WTC11 (cell line): Measurements from ENCODE around the gene CDK9. TPM values are rescaled to one million over a fixed set of nuclear protein-coding genes. Genes with fewer than 3 reads are reported as not detected.

Experiments
- ATAC-seq: fragments of 200-7000 bp; cut with Tn5 transposase; 2 replicates; pipeline ENCODE4 v1.10.0; 2021; ENCODE audit warnings: mild to moderate bottlenecking, moderate library complexity
- CTCF ChIA-PET: fragments of 300-600 bp; sonication (Branson Sonifier 250); formaldehyde crosslinking; loops from one replicate; lab custom pipeline; 2021; ENCODE audit warnings: antibody characterized with exemption; lab: Charles Lee
- POLR2A ChIA-PET: fragments of 350-600 bp; sonication (Branson Sonifier 250); formaldehyde crosslinking; loops from one replicate; lab custom pipeline; 2021; ENCODE audit warnings: antibody characterized with exemption; lab: Charles Lee
- DNase-seq: peaks from one replicate; pipeline ENCODE4 v3.0.0; 2021; ENCODE audit warnings: low spot score
- H3K27ac Mint-ChIP-seq: 2 replicates; pipeline ENCODE4 v1.8.0; 2021; ENCODE audit warnings: mixed read lengths
- H3K27me3 Mint-ChIP-seq: 2 replicates; pipeline ENCODE4 v1.8.0; 2021; ENCODE audit warnings: low read depth, mild to moderate bottlenecking, moderate library complexity, mixed read lengths
- H3K36me3 Mint-ChIP-seq: 2 replicates; pipeline ENCODE4 v1.8.0; 2021; ENCODE audit warnings: mixed read lengths
- H3K4me1 Mint-ChIP-seq: 2 replicates; pipeline ENCODE4 v1.8.0; 2022; ENCODE audit warnings: mixed read lengths
- H3K4me3 Mint-ChIP-seq: 2 replicates; pipeline ENCODE4 v1.8.0; 2021; ENCODE audit warnings: mild to moderate bottlenecking, moderate library complexity, mixed read lengths
- H3K9me3 Mint-ChIP-seq: 2 replicates; pipeline ENCODE4 v1.8.0; 2021; ENCODE audit warnings: mixed read lengths
- CREM ChIP-seq: sonication (generic); formaldehyde crosslinking; IDR thresholded peaks from 2 replicates; pipeline ENCODE4 v1.8.1; 2022; ENCODE audit warnings: mild to moderate bottlenecking, missing genetic modification reagents, moderate library complexity
- ELF4 ChIP-seq: sonication (generic); formaldehyde crosslinking; IDR thresholded peaks from 2 replicates; pipeline ENCODE4 v1.8.1; 2022; ENCODE audit warnings: low read depth, mild to moderate bottlenecking, moderate library complexity, missing genetic modification reagents
- ESRRA ChIP-seq: sonication (generic); formaldehyde crosslinking; IDR thresholded peaks from 2 replicates; pipeline ENCODE4 v1.8.1; 2022; ENCODE audit warnings: mild to moderate bottlenecking, missing genetic modification reagents, borderline replicate concordance
- ETV6 ChIP-seq: sonication (generic); formaldehyde crosslinking; IDR thresholded peaks from 2 replicates; pipeline ENCODE4 v1.8.1; 2022; ENCODE audit warnings: mild to moderate bottlenecking, missing genetic modification reagents
- FOXJ3 ChIP-seq: sonication (generic); formaldehyde crosslinking; IDR thresholded peaks from 2 replicates; pipeline ENCODE4 v1.9.0; 2021; ENCODE audit warnings: missing genetic modification reagents, mild to moderate bottlenecking, borderline replicate concordance
- FOXP1 ChIP-seq: sonication (generic); formaldehyde crosslinking; IDR thresholded peaks from 2 replicates; pipeline ENCODE4 v1.8.0; 2022; ENCODE audit warnings: missing genetic modification reagents, mild to moderate bottlenecking, moderate library complexity, borderline replicate concordance
- JAZF1 ChIP-seq: fragments of 250-450 bp; sonication (Bioruptor Pico); IDR thresholded peaks from 2 replicates; pipeline ENCODE4 v1.9.0; 2021; ENCODE audit warnings: moderate library complexity, mild to moderate bottlenecking, inconsistent platforms
- NFATC4 ChIP-seq: fragments of 250-450 bp; sonication (Bioruptor Pico); IDR thresholded peaks from 2 replicates; pipeline ENCODE4 v1.9.0; 2021; ENCODE audit warnings: mild to moderate bottlenecking
- OVOL2 ChIP-seq: fragments of 250-450 bp; sonication (Bioruptor Pico); IDR thresholded peaks from 2 replicates; pipeline ENCODE4 v1.9.0; 2021; ENCODE audit warnings: mild to moderate bottlenecking, borderline replicate concordance
- SOX15 ChIP-seq: fragments of 250-450 bp; sonication (Bioruptor Pico); IDR thresholded peaks from 2 replicates; pipeline ENCODE4 v1.9.0; 2021; ENCODE audit warnings: mild to moderate bottlenecking
- TCF7 ChIP-seq: sonication (generic); formaldehyde crosslinking; IDR thresholded peaks from 2 replicates; pipeline ENCODE4 v1.8.0; 2022; ENCODE audit warnings: mild to moderate bottlenecking, low read depth, missing genetic modification reagents, moderate library complexity
- ZNF219 ChIP-seq: sonication (generic); formaldehyde crosslinking; IDR thresholded peaks from 2 replicates; pipeline ENCODE4 v1.8.0; 2023; ENCODE audit warnings: missing genetic modification reagents, mild to moderate bottlenecking, borderline replicate concordance
- ZNF232 ChIP-seq: sonication (generic); formaldehyde crosslinking; IDR thresholded peaks from 2 replicates; pipeline ENCODE4 v1.8.0; 2022; ENCODE audit warnings: mild to moderate bottlenecking, missing genetic modification reagents
- total RNA-seq: library from RNA; stranded (reverse); gene quantifications from 3 replicates; pipeline ENCODE4 v1.2.3, GENCODE V29; 2021
- TF ChIP-seq, protein P1 (sequence below): sonication (generic); formaldehyde crosslinking; IDR thresholded peaks from 2 replicates; pipeline ENCODE4 v1.8.0; 2022; ENCODE audit warnings: missing genetic modification reagents
- TF ChIP-seq, protein P2 (sequence below): fragments of 250-450 bp; sonication (Bioruptor Pico); IDR thresholded peaks from 2 replicates; pipeline ENCODE4 v1.9.0; 2021; ENCODE audit warnings: mild to moderate bottlenecking, borderline replicate concordance
- TF ChIP-seq, protein P3 (sequence below): sonication (generic); formaldehyde crosslinking; IDR thresholded peaks from 2 replicates; pipeline ENCODE4 v1.8.0; 2022; ENCODE audit warnings: mild to moderate bottlenecking, missing genetic modification reagents
- TF ChIP-seq, protein P4 (sequence below): sonication (generic); formaldehyde crosslinking; IDR thresholded peaks from 2 replicates; pipeline ENCODE4 v1.8.1; 2023; ENCODE audit warnings: mild to moderate bottlenecking, moderate library complexity, missing genetic modification reagents
- TF ChIP-seq, protein P5 (sequence below): sonication (generic); formaldehyde crosslinking; IDR thresholded peaks from 2 replicates; pipeline ENCODE4 v1.8.1; 2022; ENCODE audit warnings: low read depth, missing genetic modification reagents, borderline replicate concordance
- TF ChIP-seq, protein P6 (sequence below): sonication (generic); formaldehyde crosslinking; IDR thresholded peaks from 2 replicates; pipeline ENCODE4 v1.8.1; 2022; ENCODE audit warnings: missing genetic modification reagents, borderline replicate concordance
- TF ChIP-seq, protein P7 (sequence below): fragments of 250-450 bp; sonication (Bioruptor Pico); conservative IDR thresholded peaks from 2 replicates; pipeline ENCODE4 v1.9.0; 2021; ENCODE audit warnings: mild to moderate bottlenecking

The CDK9 gene
- total RNA-seq, 1 experiment from 2014 or later, result 111 TPM

DNA sequence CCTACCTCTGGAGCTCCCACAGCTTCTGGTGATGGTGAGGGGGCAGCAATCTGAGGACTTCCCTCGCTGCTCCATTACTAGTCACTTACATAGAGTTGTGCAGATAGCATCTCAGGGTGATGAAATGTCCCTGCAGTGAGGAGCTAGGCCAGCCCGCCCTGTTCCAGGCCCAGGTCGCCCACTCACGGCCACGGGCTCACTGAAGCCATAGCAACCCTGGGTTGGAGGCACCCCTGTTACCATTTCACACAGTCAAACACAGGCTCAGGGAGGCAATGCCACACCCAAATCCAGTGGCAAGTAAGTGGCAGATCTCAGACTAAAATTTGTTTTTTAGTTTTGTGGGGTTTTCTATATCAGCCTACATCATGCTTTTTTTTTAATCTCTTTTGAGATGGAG lies 27.0 kb upstream of the CDK9 start:
- Mint-ChIP-seq H3K27ac (0 out of 2 replicates have a peak overlapping the region, but pooled peaks have one; percentile 14), H3K4me3 (no peak overlapping the region), H3K36me3 (no peaks in the 10 kb centered on the region), H3K27me3 (peaks cover 30% of the 10 kb centered on the region), H3K4me1 (peaks cover 29% of the 10 kb centered on the region), H3K9me3 (no peaks in the 10 kb centered on the region)
- ChIA-PET CTCF (interaction anchor here (0.6 to 1.7 kb wide), 4 partner anchors 24 to 111 kb away, joined by 3 to 7 read pairs (median 4); partner anchors contain the start of gene TOR2A), POLR2A (interaction anchor here (2.4 kb wide), 1 partner anchor 12 kb away, joined by 5 read pairs; no protein-coding TSS in a partner anchor)
- ATAC-seq (no peak), DNase-seq (no peak)
- TF ChIP-seq FOXJ3, result no peak
- TF ChIP-seq ESRRA (CRISPR knock-in tag), result no peak
- no peak for TF ChIP-seq CREM (CRISPR knock-in tag)
- TF ChIP-seq, protein P1, sequence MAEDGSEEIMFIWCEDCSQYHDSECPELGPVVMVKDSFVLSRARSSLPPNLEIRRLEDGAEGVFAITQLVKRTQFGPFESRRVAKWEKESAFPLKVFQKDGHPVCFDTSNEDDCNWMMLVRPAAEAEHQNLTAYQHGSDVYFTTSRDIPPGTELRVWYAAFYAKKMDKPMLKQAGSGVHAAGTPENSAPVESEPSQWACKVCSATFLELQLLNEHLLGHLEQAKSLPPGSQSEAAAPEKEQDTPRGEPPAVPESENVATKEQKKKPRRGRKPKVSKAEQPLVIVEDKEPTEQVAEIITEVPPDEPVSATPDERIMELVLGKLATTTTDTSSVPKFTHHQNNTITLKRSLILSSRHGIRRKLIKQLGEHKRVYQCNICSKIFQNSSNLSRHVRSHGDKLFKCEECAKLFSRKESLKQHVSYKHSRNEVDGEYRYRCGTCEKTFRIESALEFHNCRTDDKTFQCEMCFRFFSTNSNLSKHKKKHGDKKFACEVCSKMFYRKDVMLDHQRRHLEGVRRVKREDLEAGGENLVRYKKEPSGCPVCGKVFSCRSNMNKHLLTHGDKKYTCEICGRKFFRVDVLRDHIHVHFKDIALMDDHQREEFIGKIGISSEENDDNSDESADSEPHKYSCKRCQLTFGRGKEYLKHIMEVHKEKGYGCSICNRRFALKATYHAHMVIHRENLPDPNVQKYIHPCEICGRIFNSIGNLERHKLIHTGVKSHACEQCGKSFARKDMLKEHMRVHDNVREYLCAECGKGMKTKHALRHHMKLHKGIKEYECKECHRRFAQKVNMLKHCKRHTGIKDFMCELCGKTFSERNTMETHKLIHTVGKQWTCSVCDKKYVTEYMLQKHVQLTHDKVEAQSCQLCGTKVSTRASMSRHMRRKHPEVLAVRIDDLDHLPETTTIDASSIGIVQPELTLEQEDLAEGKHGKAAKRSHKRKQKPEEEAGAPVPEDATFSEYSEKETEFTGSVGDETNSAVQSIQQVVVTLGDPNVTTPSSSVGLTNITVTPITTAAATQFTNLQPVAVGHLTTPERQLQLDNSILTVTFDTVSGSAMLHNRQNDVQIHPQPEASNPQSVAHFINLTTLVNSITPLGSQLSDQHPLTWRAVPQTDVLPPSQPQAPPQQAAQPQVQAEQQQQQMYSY (CRISPR knock-in tag), result no peak
- no peak for TF ChIP-seq TCF7 (CRISPR knock-in tag)
- TF ChIP-seq, protein P2, sequence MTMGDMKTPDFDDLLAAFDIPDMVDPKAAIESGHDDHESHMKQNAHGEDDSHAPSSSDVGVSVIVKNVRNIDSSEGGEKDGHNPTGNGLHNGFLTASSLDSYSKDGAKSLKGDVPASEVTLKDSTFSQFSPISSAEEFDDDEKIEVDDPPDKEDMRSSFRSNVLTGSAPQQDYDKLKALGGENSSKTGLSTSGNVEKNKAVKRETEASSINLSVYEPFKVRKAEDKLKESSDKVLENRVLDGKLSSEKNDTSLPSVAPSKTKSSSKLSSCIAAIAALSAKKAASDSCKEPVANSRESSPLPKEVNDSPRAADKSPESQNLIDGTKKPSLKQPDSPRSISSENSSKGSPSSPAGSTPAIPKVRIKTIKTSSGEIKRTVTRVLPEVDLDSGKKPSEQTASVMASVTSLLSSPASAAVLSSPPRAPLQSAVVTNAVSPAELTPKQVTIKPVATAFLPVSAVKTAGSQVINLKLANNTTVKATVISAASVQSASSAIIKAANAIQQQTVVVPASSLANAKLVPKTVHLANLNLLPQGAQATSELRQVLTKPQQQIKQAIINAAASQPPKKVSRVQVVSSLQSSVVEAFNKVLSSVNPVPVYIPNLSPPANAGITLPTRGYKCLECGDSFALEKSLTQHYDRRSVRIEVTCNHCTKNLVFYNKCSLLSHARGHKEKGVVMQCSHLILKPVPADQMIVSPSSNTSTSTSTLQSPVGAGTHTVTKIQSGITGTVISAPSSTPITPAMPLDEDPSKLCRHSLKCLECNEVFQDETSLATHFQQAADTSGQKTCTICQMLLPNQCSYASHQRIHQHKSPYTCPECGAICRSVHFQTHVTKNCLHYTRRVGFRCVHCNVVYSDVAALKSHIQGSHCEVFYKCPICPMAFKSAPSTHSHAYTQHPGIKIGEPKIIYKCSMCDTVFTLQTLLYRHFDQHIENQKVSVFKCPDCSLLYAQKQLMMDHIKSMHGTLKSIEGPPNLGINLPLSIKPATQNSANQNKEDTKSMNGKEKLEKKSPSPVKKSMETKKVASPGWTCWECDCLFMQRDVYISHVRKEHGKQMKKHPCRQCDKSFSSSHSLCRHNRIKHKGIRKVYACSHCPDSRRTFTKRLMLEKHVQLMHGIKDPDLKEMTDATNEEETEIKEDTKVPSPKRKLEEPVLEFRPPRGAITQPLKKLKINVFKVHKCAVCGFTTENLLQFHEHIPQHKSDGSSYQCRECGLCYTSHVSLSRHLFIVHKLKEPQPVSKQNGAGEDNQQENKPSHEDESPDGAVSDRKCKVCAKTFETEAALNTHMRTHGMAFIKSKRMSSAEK (CRISPR knock-in tag), result no peak
- TF ChIP-seq, protein P3, sequence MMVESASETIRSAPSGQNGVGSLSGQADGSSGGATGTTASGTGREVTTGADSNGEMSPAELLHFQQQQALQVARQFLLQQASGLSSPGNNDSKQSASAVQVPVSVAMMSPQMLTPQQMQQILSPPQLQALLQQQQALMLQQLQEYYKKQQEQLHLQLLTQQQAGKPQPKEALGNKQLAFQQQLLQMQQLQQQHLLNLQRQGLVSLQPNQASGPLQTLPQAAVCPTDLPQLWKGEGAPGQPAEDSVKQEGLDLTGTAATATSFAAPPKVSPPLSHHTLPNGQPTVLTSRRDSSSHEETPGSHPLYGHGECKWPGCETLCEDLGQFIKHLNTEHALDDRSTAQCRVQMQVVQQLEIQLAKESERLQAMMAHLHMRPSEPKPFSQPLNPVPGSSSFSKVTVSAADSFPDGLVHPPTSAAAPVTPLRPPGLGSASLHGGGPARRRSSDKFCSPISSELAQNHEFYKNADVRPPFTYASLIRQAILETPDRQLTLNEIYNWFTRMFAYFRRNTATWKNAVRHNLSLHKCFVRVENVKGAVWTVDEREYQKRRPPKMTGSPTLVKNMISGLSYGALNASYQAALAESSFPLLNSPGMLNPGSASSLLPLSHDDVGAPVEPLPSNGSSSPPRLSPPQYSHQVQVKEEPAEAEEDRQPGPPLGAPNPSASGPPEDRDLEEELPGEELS (CRISPR knock-in tag), result no peak
- TF ChIP-seq ZNF232 (CRISPR knock-in tag), result no peak
- TF ChIP-seq ELF4 (CRISPR knock-in tag), result no peak
- TF ChIP-seq, protein P4, sequence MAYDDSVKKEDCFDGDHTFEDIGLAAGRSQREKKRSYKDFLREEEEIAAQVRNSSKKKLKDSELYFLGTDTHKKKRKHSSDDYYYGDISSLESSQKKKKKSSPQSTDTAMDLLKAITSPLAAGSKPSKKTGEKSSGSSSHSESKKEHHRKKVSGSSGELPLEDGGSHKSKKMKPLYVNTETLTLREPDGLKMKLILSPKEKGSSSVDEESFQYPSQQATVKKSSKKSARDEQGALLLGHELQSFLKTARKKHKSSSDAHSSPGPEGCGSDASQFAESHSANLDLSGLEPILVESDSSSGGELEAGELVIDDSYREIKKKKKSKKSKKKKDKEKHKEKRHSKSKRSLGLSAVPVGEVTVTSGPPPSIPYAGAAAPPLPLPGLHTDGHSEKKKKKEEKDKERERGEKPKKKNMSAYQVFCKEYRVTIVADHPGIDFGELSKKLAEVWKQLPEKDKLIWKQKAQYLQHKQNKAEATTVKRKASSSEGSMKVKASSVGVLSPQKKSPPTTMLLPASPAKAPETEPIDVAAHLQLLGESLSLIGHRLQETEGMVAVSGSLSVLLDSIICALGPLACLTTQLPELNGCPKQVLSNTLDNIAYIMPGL (CRISPR knock-in tag), result no peak
- TF ChIP-seq, protein P5, sequence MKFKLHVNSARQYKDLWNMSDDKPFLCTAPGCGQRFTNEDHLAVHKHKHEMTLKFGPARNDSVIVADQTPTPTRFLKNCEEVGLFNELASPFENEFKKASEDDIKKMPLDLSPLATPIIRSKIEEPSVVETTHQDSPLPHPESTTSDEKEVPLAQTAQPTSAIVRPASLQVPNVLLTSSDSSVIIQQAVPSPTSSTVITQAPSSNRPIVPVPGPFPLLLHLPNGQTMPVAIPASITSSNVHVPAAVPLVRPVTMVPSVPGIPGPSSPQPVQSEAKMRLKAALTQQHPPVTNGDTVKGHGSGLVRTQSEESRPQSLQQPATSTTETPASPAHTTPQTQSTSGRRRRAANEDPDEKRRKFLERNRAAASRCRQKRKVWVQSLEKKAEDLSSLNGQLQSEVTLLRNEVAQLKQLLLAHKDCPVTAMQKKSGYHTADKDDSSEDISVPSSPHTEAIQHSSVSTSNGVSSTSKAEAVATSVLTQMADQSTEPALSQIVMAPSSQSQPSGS, result no peak
- no peak for TF ChIP-seq SOX15
- no peak for TF ChIP-seq ETV6 (CRISPR knock-in tag)
- TF ChIP-seq ZNF219, result no peak
- TF ChIP-seq, protein P6, sequence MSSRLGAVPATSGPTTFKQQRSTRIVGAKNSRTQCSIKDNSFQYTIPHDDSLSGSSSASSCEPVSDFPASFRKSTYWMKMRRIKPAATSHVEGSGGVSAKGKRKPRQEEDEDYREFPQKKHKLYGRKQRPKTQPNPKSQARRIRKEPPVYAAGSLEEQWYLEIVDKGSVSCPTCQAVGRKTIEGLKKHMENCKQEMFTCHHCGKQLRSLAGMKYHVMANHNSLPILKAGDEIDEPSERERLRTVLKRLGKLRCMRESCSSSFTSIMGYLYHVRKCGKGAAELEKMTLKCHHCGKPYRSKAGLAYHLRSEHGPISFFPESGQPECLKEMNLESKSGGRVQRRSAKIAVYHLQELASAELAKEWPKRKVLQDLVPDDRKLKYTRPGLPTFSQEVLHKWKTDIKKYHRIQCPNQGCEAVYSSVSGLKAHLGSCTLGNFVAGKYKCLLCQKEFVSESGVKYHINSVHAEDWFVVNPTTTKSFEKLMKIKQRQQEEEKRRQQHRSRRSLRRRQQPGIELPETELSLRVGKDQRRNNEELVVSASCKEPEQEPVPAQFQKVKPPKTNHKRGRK (CRISPR knock-in tag), result no peak
- TF ChIP-seq JAZF1 (CRISPR knock-in tag), result no peak
- TF ChIP-seq, protein P7, sequence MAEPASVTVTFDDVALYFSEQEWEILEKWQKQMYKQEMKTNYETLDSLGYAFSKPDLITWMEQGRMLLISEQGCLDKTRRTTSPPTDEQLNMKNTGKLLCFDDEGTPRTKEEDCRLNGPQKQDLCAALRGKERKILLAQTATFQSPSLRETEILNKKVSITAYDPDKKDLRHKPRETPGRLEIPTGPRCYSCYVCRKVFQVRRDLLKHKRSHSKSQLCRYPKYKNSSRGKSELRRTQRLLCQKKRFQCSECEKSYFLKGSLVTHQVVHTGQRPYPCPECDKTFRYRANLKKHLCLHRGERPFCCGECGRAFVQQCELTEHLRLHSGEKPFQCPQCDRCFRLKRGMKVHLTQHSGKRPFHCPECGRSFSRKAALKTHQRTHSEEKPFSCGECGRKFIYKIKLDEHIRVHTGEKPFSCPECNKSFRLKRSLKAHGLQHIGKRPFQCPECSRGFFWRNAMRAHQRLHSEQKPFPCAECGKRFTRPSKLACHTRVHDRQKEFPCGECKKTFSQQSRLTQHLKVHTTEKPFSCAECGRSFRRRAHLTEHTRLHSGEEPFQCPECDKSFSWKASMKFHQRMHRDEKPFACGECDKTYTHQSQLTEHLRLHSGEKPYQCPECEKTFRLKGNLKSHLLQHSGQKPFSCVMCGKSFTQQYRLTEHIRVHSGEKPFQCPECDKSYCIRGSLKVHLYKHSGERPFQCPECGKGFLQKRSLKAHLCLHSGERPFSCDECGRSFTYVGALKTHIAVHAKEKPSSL (CRISPR knock-in tag), result no peak
- no peak for TF ChIP-seq OVOL2 (CRISPR knock-in tag)
- no peak for TF ChIP-seq NFATC4 (CRISPR knock-in tag)
- TF ChIP-seq FOXP1, result no peak
